Fibroblast of villous mesenchyme (primary cell): ENCODE measurements around the gene NTM. TPM values are rescaled to one million over a fixed set of nuclear protein-coding genes. Genes with fewer than 3 reads are reported as not detected.

ENCODE experiments used
- DNase-seq: peaks from one replicate; pipeline ENCODE4 v3.0.0-alpha.2; 2010; ENCODE audit warnings: low read depth
- H3K4me3 ChIP-seq: 2 replicates; pipeline ENCODE4 v1.5.1; 2011; ENCODE audit warnings: low read depth, mild to moderate bottlenecking, low read length
- CTCF ChIP-seq: IDR thresholded peaks from 2 replicates; pipeline ENCODE4 v1.5.1; 2012; ENCODE audit warnings: low read depth, mild to moderate bottlenecking, low read length; ENCODE audit not compliant: insufficient read depth
- total RNA-seq: library from RNA; depleted of rRNA; stranded (reverse); fragments of >200 nt; gene quantifications from 2 replicates; pipeline ENCODE4 v1.2.3, GENCODE V29; 2012

Gene NTM
- total RNA-seq, 1 donor: 7.3 TPM

GRCh38 chr11:131642756-131643531 is 272.5 kb downstream of the NTM start:
- DNase-seq: no peak
- H3K4me3 ChIP-seq: no peak overlapping the region
- TF ChIP-seq CTCF: no peak

- no peak for DNase-seq
- TF ChIP-seq CTCF: no peak
- H3K4me3 ChIP-seq: no peak overlapping the region
Observed at GRCh38 chr11:131644204-131644795, 273.9 kb downstream of the NTM start.

- no peak for TF ChIP-seq CTCF
- no peak overlapping the region for H3K4me3 ChIP-seq
Observed at GRCh38 chr11:131645237-131645636, 274.8 kb downstream of the NTM start.

GRCh38 chr11:131649856-131650255 is 279.4 kb downstream of the NTM start:
- H3K4me3 ChIP-seq: no peak overlapping the region
- DNase-seq: no peak
- TF ChIP-seq CTCF: no peak

More at GRCh38 chr11:131645237-131645636, 274.8 kb downstream of the NTM start:
- no peak for DNase-seq

GRCh38 chr11:131652231-131652630 is 281.8 kb downstream of the NTM start:
- no peak for TF ChIP-seq CTCF
- DNase-seq: no peak
- H3K4me3 ChIP-seq: no peak overlapping the region

GRCh38 chr11:131653260-131653659 is 282.8 kb downstream of the NTM start:
- no peak for TF ChIP-seq CTCF
- no peak for DNase-seq
- H3K4me3 ChIP-seq: no peak overlapping the region
